Esophagus squamous epithelium (tissue), 4 donors: ENCODE measurements around the gene HAVCR2.

Source experiments
- CTCF ChIP-seq, 6 experiments: fragments of 450-650 bp in 4 of 6; fragments of 200-600 bp in 2 of 6; sonication (generic) in 2 of 6; IDR thresholded peaks; one replicate each; pipeline ENCODE4 v1.5.1; 2016 to 2019; ENCODE audit warnings: antibody characterized with exemption in 6 of 6, mild to moderate bottlenecking in 4 of 6, moderate library complexity in 4 of 6
- POLR2A ChIP-seq, 4 donors: fragments of 450-650 bp; IDR thresholded peaks; one replicate each; pipeline ENCODE4 v1.6.1; 2017; ENCODE audit warnings: antibody characterized with exemption in 4 of 4, mild to moderate bottlenecking in 4 of 4, moderate library complexity in 3 of 4

- TF ChIP-seq CTCF (IDR thresholded peaks at IDR 0.05) (no peak), POLR2A (IDR thresholded peaks at IDR 0.05) (no peak)
Measured at GRCh38 chr5:157155297-157155696, 46.5 kb upstream of the HAVCR2 start.
